OCI-LY1 (cell line): ENCODE data around the gene MAN2B2.

Experiments
- EZH2 ChIP-seq: fragments of 200-600 bp; sonication (generic), shearing (Covaris generic); IDR thresholded peaks from 2 replicates; pipeline ENCODE4 v1.8.0; 2017; ENCODE audit warnings: borderline replicate concordance, mixed run types, mild to moderate bottlenecking, antibody characterized with exemption, low read length, moderate library complexity, mixed read lengths
- TF ChIP-seq, protein P1 (sequence below): fragments of 200-600 bp; sonication (generic), shearing (Covaris generic); IDR thresholded peaks from 2 replicates; pipeline ENCODE4 v1.5.1; 2017; ENCODE audit warnings: mild to moderate bottlenecking, antibody characterized with exemption, low read length, moderate library complexity, mixed read lengths

DNA sequence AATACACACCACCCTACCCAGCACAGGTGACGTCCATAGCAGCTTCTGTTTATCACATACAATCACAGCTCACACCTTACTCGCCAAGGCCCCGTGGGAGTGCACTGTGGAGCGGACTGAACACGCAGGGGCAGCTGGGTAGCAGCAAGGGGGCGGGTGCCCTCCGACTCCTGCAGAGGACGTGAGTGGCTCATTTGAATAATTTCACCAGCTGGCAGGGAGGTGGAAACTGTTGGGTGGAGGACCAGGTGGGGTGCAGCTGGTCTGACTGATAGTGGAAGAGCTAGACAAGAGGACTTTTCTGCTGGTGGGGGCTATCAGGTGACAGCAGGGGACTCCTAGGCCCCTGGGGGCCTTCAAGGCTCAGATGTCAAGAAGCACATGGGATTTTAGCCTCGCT is 16.3 kb downstream of the MAN2B2 start:
- TF ChIP-seq, protein P1, sequence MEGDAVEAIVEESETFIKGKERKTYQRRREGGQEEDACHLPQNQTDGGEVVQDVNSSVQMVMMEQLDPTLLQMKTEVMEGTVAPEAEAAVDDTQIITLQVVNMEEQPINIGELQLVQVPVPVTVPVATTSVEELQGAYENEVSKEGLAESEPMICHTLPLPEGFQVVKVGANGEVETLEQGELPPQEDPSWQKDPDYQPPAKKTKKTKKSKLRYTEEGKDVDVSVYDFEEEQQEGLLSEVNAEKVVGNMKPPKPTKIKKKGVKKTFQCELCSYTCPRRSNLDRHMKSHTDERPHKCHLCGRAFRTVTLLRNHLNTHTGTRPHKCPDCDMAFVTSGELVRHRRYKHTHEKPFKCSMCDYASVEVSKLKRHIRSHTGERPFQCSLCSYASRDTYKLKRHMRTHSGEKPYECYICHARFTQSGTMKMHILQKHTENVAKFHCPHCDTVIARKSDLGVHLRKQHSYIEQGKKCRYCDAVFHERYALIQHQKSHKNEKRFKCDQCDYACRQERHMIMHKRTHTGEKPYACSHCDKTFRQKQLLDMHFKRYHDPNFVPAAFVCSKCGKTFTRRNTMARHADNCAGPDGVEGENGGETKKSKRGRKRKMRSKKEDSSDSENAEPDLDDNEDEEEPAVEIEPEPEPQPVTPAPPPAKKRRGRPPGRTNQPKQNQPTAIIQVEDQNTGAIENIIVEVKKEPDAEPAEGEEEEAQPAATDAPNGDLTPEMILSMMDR, result no peak
- TF ChIP-seq EZH2, result no peak
